Peyer's patch (tissue), 4 donors: ENCODE measurements around the gene KCNMA1. TPM values are rescaled to one million over a fixed set of nuclear protein-coding genes. Genes with fewer than 3 reads are reported as not detected.

ENCODE experiments used
- DNase-seq, 3 donors: peaks; one replicate each; pipeline ENCODE4 v3.0.0-alpha.2; 2017 to 2019
- H3K27ac ChIP-seq, 4 donors: fragments of 200-600 bp; sonication (generic); one replicate each; pipeline ENCODE4 v1.5.1; 2016 to 2019
- H3K27me3 ChIP-seq, 2 donors: fragments of 200-600 bp; sonication (generic); one replicate each; pipeline ENCODE4 v1.5.1; 2019
- H3K36me3 ChIP-seq, 3 donors: fragments of 200-600 bp; sonication (generic); one replicate each; pipeline ENCODE4 v1.5.1; 2016 to 2019
- H3K4me1 ChIP-seq, 4 donors: fragments of 200-600 bp; sonication (generic); one replicate each; pipeline ENCODE4 v1.5.1; 2016 to 2019
- H3K4me3 ChIP-seq, 4 donors: fragments of 200-600 bp; sonication (generic); 1 replicate in 3 of 4; 2 replicates in 1 of 4; pipeline ENCODE4 v1.5.1; 2016 to 2019; ENCODE audit warnings: mild to moderate bottlenecking in 1 of 4
- H3K9me3 ChIP-seq, 4 donors: fragments of 200-600 bp; sonication (generic); one replicate each; pipeline ENCODE4 v1.5.1; 2016 to 2019; ENCODE audit warnings: mild to moderate bottlenecking in 1 of 4
- CTCF ChIP-seq, 6 experiments: fragments of 450-650 bp in 4 of 6; fragments of 200-600 bp in 2 of 6; sonication (generic) in 1 of 6; IDR thresholded peaks; one replicate each; pipeline ENCODE4 v1.5.1; 2017 to 2019; ENCODE audit warnings: antibody characterized with exemption in 6 of 6, mild to moderate bottlenecking in 3 of 6, moderate library complexity in 1 of 6
- POLR2A ChIP-seq, 2 donors: fragments of 450-650 bp; IDR thresholded peaks; one replicate each; pipeline ENCODE4 v1.5.1; 2017; ENCODE audit warnings: antibody characterized with exemption in 2 of 2, mild to moderate bottlenecking in 2 of 2, moderate library complexity in 2 of 2
- total RNA-seq, 4 donors: library from RNA; depleted of rRNA; stranded (reverse); fragments of >200 nt; gene quantifications; one replicate each; pipeline ENCODE4 v1.1.0, GENCODE V29; 2016

The KCNMA1 gene
- total RNA-seq, 4 donors from 2014 or later = 17.8 to 29.1 (median 23.9) TPM

GRCh38 chr10:77252380-77253146 lies 385.0 kb downstream of the KCNMA1 start:
- peaks cover 0 to 14% (median 0%) of the 10 kb centered on the region in 4 donors for H3K4me1 ChIP-seq
- TF ChIP-seq CTCF (IDR thresholded peaks at IDR 0.05) (no peak), POLR2A (IDR thresholded peaks at IDR 0.05) (no peak)
- no peaks in the 10 kb centered on the region for H3K36me3 ChIP-seq
- H3K4me3 ChIP-seq = no peak overlapping the region
- H3K27me3 ChIP-seq = no peaks in the 10 kb centered on the region
- no peak overlapping the region for H3K27ac ChIP-seq
- no peaks in the 10 kb centered on the region for H3K9me3 ChIP-seq
- no peak for DNase-seq

- Histone ChIP-seq H3K27ac (no peak overlapping the region), H3K4me1 (peaks cover 0 to 22% (median 0%) of the 10 kb centered on the region in 4 donors)
These were observed 386.2 kb downstream of the KCNMA1 start for GRCh38 chr10:77251297-77252013.

GRCh38 chr10:77249901-77250459 lies 387.6 kb downstream of the KCNMA1 start:
- no peak for TF ChIP-seq CTCF (IDR thresholded peaks at IDR 0.05)
- TF ChIP-seq POLR2A (IDR thresholded peaks at IDR 0.05) = no peak
- Histone ChIP-seq H3K27me3 (no peaks in the 10 kb centered on the region), H3K36me3 (no peaks in the 10 kb centered on the region), H3K4me3 (no peak overlapping the region), H3K4me1 (peaks cover 0 to 22% (median 0%) of the 10 kb centered on the region in 4 donors), H3K9me3 (no peaks in the 10 kb centered on the region), H3K27ac (no peak overlapping the region)
- no peak for DNase-seq

More at GRCh38 chr10:77251297-77252013, 386.2 kb downstream of the KCNMA1 start:
- Histone ChIP-seq H3K27me3 (no peaks in the 10 kb centered on the region), H3K36me3 (no peaks in the 10 kb centered on the region), H3K9me3 (no peaks in the 10 kb centered on the region), H3K4me3 (no peak overlapping the region)
- TF ChIP-seq CTCF (IDR thresholded peaks at IDR 0.05) (peak in 4 of 6 experiments; percentile 11 to 27 (median 19)), POLR2A (IDR thresholded peaks at IDR 0.05) (no peak)
- DNase-seq = no peak

- DNase-seq = no peak
- no peaks in the 10 kb centered on the region for H3K27me3 ChIP-seq
- no peak overlapping the region for H3K4me3 ChIP-seq
- no peak overlapping the region for H3K27ac ChIP-seq
- no peak for TF ChIP-seq CTCF (IDR thresholded peaks at IDR 0.05)
- no peak for TF ChIP-seq POLR2A (IDR thresholded peaks at IDR 0.05)
- no peaks in the 10 kb centered on the region for H3K9me3 ChIP-seq
- no peaks in the 10 kb centered on the region for H3K36me3 ChIP-seq
- peaks cover 0 to 21% (median 0%) of the 10 kb centered on the region in 4 donors for H3K4me1 ChIP-seq
These were observed 389.4 kb downstream of the KCNMA1 start for GRCh38 chr10:77248104-77248790.
